A549 (cell line): Measurements from ENCODE around the gene RHBG. TPM values are rescaled to one million over a fixed set of nuclear protein-coding genes. Genes with fewer than 3 reads are reported as not detected.

Experiments used
- ATAC-seq, 2 experiments: fragments of 200-7000 bp in 1 of 2; fragments of >200 bp in 1 of 2; cut with Nextera tagmentation in 1 of 2; cut with Tn5 transposase in 1 of 2; 3 replicates each; pipeline versions ENCODE4 v1.8.0 to v1.9.1; 2018 to 2020; ENCODE audit warnings: mild to moderate bottlenecking in 1 of 2, moderate library complexity in 1 of 2
- CTCF ChIA-PET: fragments of 300-600 bp; sonication (Branson Sonifier 250); formaldehyde crosslinking; extraction: SDS; loops from one replicate; lab custom pipeline; 2021; ENCODE audit warnings: antibody characterized with exemption, inconsistent platforms; lab: Yijun Ruan, JAX
- POLR2A ChIA-PET: fragments of 350-600 bp; formaldehyde crosslinking; extraction: SDS; loops from one replicate; lab custom pipeline; 2021; ENCODE audit warnings: antibody characterized with exemption, inconsistent platforms; lab: Yijun Ruan, JAX
- DNase-seq, 2 experiments: peaks; one replicate each; pipeline versions ENCODE4 v3.0.0 to v3.0.0-alpha.2; 2011 to 2016; ENCODE audit warnings: low read depth in 1 of 2, low spot score in 1 of 2
- FAIRE-seq: peaks from 2 replicates; lab custom pipeline; 2011; peaks lifted over from hg19 to GRCh38; lab: Jason Lieb, UNC
- H3K27ac ChIP-seq, 2 experiments: fragments of >200 bp; sonication (Bioruptor Twin); formaldehyde crosslinking; 3 replicates each; pipeline ENCODE4 v1.5.1; 2016 to 2017
- H3K4me1 ChIP-seq: fragments of >200 bp; sonication (Bioruptor Twin); formaldehyde crosslinking; 3 replicates; pipeline ENCODE4 v1.6.1; 2016
- H3K4me2 ChIP-seq: fragments of >200 bp; sonication (Bioruptor Twin); formaldehyde crosslinking; 3 replicates; pipeline ENCODE4 v1.6.1; 2016
- H3K4me3 ChIP-seq: fragments of >200 bp; sonication (Bioruptor Twin); formaldehyde crosslinking; 3 replicates; pipeline ENCODE4 v1.5.1; 2016
- H3K9me3 ChIP-seq: fragments of >200 bp; sonication (Bioruptor Twin); formaldehyde crosslinking; 3 replicates; pipeline ENCODE4 v1.6.1; 2016
- ATOH8 ChIP-seq: fragments of 250-450 bp; sonication (Bioruptor Pico); IDR thresholded peaks from 2 replicates; pipeline ENCODE4 v1.5.0; 2020; ENCODE audit warnings: low read depth, mild to moderate bottlenecking, moderate library complexity
- CEBPB ChIP-seq, 2 experiments: fragments of >200 bp in 1 of 2; sonication (Bioruptor Twin) in 1 of 2; formaldehyde crosslinking in 1 of 2; IDR thresholded peaks; 2 replicates each; pipeline ENCODE4 v1.6.1; 2012 to 2016
- ELK1 ChIP-seq: fragments of 150-350 bp; IDR thresholded peaks from 2 replicates; pipeline ENCODE4 v1.6.1; 2014; ENCODE audit warnings: low read depth, mild to moderate bottlenecking, low read length
- FOXS1 ChIP-seq: fragments of 250-450 bp; sonication (Bioruptor Pico); IDR thresholded peaks from 2 replicates; pipeline ENCODE4 v1.5.0; 2020; ENCODE audit warnings: mild to moderate bottlenecking, moderate library complexity
- HOXB5 ChIP-seq: fragments of 250-450 bp; sonication (Bioruptor Pico); IDR thresholded peaks from 2 replicates; pipeline ENCODE4 v1.5.0; 2020; ENCODE audit warnings: mild to moderate bottlenecking, moderate library complexity
- KDM5A ChIP-seq: fragments of 200-600 bp; sonication (generic); IDR thresholded peaks from 2 replicates; pipeline ENCODE4 v1.6.1; 2016; ENCODE audit warnings: antibody characterized with exemption, mild to moderate bottlenecking
- NR3C1 ChIP-seq: fragments of >200 bp; sonication (Bioruptor Twin); formaldehyde crosslinking; IDR thresholded peaks from 3 replicates; pipeline ENCODE4 v1.6.1; 2017
- PBX3 ChIP-seq: IDR thresholded peaks from 2 replicates; pipeline ENCODE4 v1.6.1; 2012
- POLR2AphosphoS2 ChIP-seq: conservative IDR thresholded peaks from 2 replicates; pipeline ENCODE4 v1.6.1; 2012; ENCODE audit warnings: low read length, improper control_type of control experiment, inconsistent platforms
- RAD21 ChIP-seq, 2 experiments: fragments of >200 bp in 1 of 2; sonication (Bioruptor Twin) in 1 of 2; formaldehyde crosslinking in 1 of 2; IDR thresholded peaks in 1 of 2; conservative IDR thresholded peaks in 1 of 2; 2 replicates in 1 of 2; 3 replicates in 1 of 2; pipeline ENCODE4 v1.6.1; 2012 to 2018; ENCODE audit warnings: inconsistent platforms in 1 of 2
- REST ChIP-seq: fragments of 200-600 bp; sonication (generic); IDR thresholded peaks from 2 replicates; pipeline ENCODE4 v1.6.1; 2016; ENCODE audit warnings: antibody characterized with exemption, mild to moderate bottlenecking, moderate library complexity
- RNF2 ChIP-seq: fragments of 200-600 bp; sonication (generic); IDR thresholded peaks from 2 replicates; pipeline ENCODE4 v1.6.1; 2016; ENCODE audit warnings: low read depth, mild to moderate bottlenecking, antibody characterized with exemption, moderate library complexity, borderline replicate concordance
- SMC3 ChIP-seq: fragments of >200 bp; sonication (Bioruptor Twin); formaldehyde crosslinking; IDR thresholded peaks from 3 replicates; pipeline ENCODE4 v1.6.1; 2018; ENCODE audit warnings: inconsistent platforms
- SREBF2 ChIP-seq: fragments of 450-650 bp; IDR thresholded peaks from 2 replicates; pipeline ENCODE4 v1.6.1; 2014; ENCODE audit warnings: mild to moderate bottlenecking, moderate library complexity
- USF2 ChIP-seq: fragments of 450-650 bp; IDR thresholded peaks from 2 replicates; pipeline ENCODE4 v1.6.1; 2014; ENCODE audit warnings: antibody characterized with exemption
- WGBS: methylation state at CpG from one replicate; pipeline ENCODE4 v1.1.6; 2017; ENCODE audit errors: missing lambda C conversion rate; 5-methylcytosine and 5-hydroxymethylcytosine counted together
- polyA plus RNA-seq, 4 experiments: library from polyadenylated mRNA; depleted of rRNA in 3 of 4; stranded (reverse); fragments of >200 nt; fragmentation: RNase III in 1 of 4; extraction: RNeasy Plus Mini Kit Qiagen cat#74134 plus additional on column Dnase treatment in 1 of 4; gene quantifications; 2 replicates in 3 of 4; 3 replicates in 1 of 4; pipeline ENCODE4 v1.2.3, GENCODE V29; 2011 to 2017
- small RNA-seq, 6 experiments: library from RNA; depleted of rRNA; stranded (forward); fragments of <200 nt; gene quantifications; one replicate each; pipeline ENCODE3, GENCODE V24; 2012

RHBG gene
- polyA plus RNA-seq, 2 of the 4 experiments (the other 2 are of a cell fraction): 0.06 TPM; not detected in 1

GRCh38 chr1:156433602-156434001, 64.6 kb downstream of the RHBG start:
- DNase-seq (no peak), ATAC-seq (no peak; a peak in 1 of 6 replicates), FAIRE-seq (no peak)
- H3K9me3 ChIP-seq: no peaks in the 10 kb centered on the region
- H3K27ac ChIP-seq: no peak overlapping the region
- H3K4me2 ChIP-seq: no peak overlapping the region
- WGBS: 88% methylated on average over 1 of the region's 1 CpG
- POLR2A ChIA-PET: no interaction called here
- no peak for TF ChIP-seq FOXS1 (CRISPR knock-in tag)
- TF ChIP-seq REST: no peak
- TF ChIP-seq NR3C1: no peak
- TF ChIP-seq SMC3: no peak
- no peak for TF ChIP-seq SREBF2
- no peak for TF ChIP-seq RNF2
- no peak for TF ChIP-seq RAD21 (conservative IDR thresholded peaks at IDR 0.05 in 1 of 2, IDR thresholded peaks at IDR 0.05 in 1 of 2)
- TF ChIP-seq ATOH8: no peak
- TF ChIP-seq CEBPB (IDR thresholded peaks at IDR 0.05): no peak
- TF ChIP-seq ELK1: no peak
- no peak for TF ChIP-seq PBX3
- no peak for TF ChIP-seq POLR2AphosphoS2
- TF ChIP-seq HOXB5: no peak
- no peak for TF ChIP-seq USF2
- TF ChIP-seq KDM5A: no peak
- no peaks in the 10 kb centered on the region for H3K4me1 ChIP-seq
- CTCF ChIA-PET: interaction anchor here (0.6 to 10.4 kb wide), 8 partner anchors 9 to 167 kb away, joined by 3 to 146 read pairs (median 6); no protein-coding TSS in a partner anchor
- H3K4me3 ChIP-seq: no peak overlapping the region

Small RNA genes lying within 50 kb of the gene (small RNA-seq; reads per million reads assigned to genes)
- 0 to 4.7 (median 0.10) reads per million in 6 experiments for gene MIR9-1

Other genes starting within 250 kb of the RHBG start
- gene SEMA4A, start 215.6 kb upstream of the RHBG start, polyA plus RNA-seq (2011; rRNA removed): 0.27 and 0.37 TPM in 2 replicates
- gene SEMA4A, start 215.6 kb upstream of the RHBG start, polyA plus RNA-seq (2017; fragmentation: RNase III; extraction: RNeasy Plus Mini Kit Qiagen cat#74134 plus additional on column Dnase treatment): 0.04 to 0.09 TPM (median 0.07 TPM) in 3 replicates
- gene SLC25A44, start 175.1 kb upstream of the RHBG start, polyA plus RNA-seq (2011; rRNA removed): 30.7 and 38.8 TPM in 2 replicates
- gene SLC25A44, start 175.1 kb upstream of the RHBG start, polyA plus RNA-seq (2017; fragmentation: RNase III; extraction: RNeasy Plus Mini Kit Qiagen cat#74134 plus additional on column Dnase treatment): 22.7 to 25.1 TPM (median 23.1 TPM) in 3 replicates
- 61.4 and 63.9 TPM in 2 replicates for gene PMF1, start 156.2 kb upstream of the RHBG start, polyA plus RNA-seq (2011; rRNA removed)
- 57.7 to 59.8 TPM (median 59.4 TPM) in 3 replicates for gene PMF1, start 156.2 kb upstream of the RHBG start, polyA plus RNA-seq (2017; fragmentation: RNase III; extraction: RNeasy Plus Mini Kit Qiagen cat#74134 plus additional on column Dnase treatment)
- gene BGLAP, start 127.0 kb upstream of the RHBG start, polyA plus RNA-seq (2011; rRNA removed): 0.12 and 0.42 TPM in 2 replicates
- 0.23 to 0.30 TPM in 2 of 3 replicates, not detected in the other for gene BGLAP, start 127.0 kb upstream of the RHBG start, polyA plus RNA-seq (2017; fragmentation: RNase III; extraction: RNeasy Plus Mini Kit Qiagen cat#74134 plus additional on column Dnase treatment)
- 2.4 and 2.8 TPM in 2 replicates for gene PAQR6, start 121.2 kb upstream of the RHBG start, polyA plus RNA-seq (2011; rRNA removed)
- gene PAQR6, start 121.2 kb upstream of the RHBG start, polyA plus RNA-seq (2017; fragmentation: RNase III; extraction: RNeasy Plus Mini Kit Qiagen cat#74134 plus additional on column Dnase treatment): 5.6 to 10.6 TPM (median 8.6 TPM) in 3 replicates
- gene SMG5, start 86.4 kb upstream of the RHBG start, polyA plus RNA-seq (2011; rRNA removed): 25.6 and 38.0 TPM in 2 replicates
- 46.4 to 51.5 TPM (median 48.7 TPM) in 3 replicates for gene SMG5, start 86.4 kb upstream of the RHBG start, polyA plus RNA-seq (2017; fragmentation: RNase III; extraction: RNeasy Plus Mini Kit Qiagen cat#74134 plus additional on column Dnase treatment)
- gene TMEM79, start 84.9 kb upstream of the RHBG start, polyA plus RNA-seq (2011; rRNA removed): 7.2 and 7.5 TPM in 2 replicates
- gene TMEM79, start 84.9 kb upstream of the RHBG start, polyA plus RNA-seq (2017; fragmentation: RNase III; extraction: RNeasy Plus Mini Kit Qiagen cat#74134 plus additional on column Dnase treatment): 5.7 to 6.3 TPM (median 6.3 TPM) in 3 replicates
- 12.4 and 16.9 TPM in 2 replicates for gene GLMP, start 73.5 kb upstream of the RHBG start, polyA plus RNA-seq (2011; rRNA removed)
- gene GLMP, start 73.5 kb upstream of the RHBG start, polyA plus RNA-seq (2017; fragmentation: RNase III; extraction: RNeasy Plus Mini Kit Qiagen cat#74134 plus additional on column Dnase treatment): 23.0 to 32.5 TPM (median 29.0 TPM) in 3 replicates
- not detected in 2 replicates for gene VHLL, start 69.9 kb upstream of the RHBG start, polyA plus RNA-seq (2011; rRNA removed)
- gene VHLL, start 69.9 kb upstream of the RHBG start, polyA plus RNA-seq (2017; fragmentation: RNase III; extraction: RNeasy Plus Mini Kit Qiagen cat#74134 plus additional on column Dnase treatment): not detected in 3 replicates
- gene CCT3, start 30.9 kb upstream of the RHBG start, polyA plus RNA-seq (2011; rRNA removed): 528 and 530 TPM in 2 replicates
- 804 to 909 TPM (median 824 TPM) in 3 replicates for gene CCT3, start 30.9 kb upstream of the RHBG start, polyA plus RNA-seq (2017; fragmentation: RNase III; extraction: RNeasy Plus Mini Kit Qiagen cat#74134 plus additional on column Dnase treatment)
- gene TSACC, start 30.7 kb upstream of the RHBG start, polyA plus RNA-seq (2011; rRNA removed): 3.9 and 4.7 TPM in 2 replicates
- 2.6 to 3.2 TPM (median 3.0 TPM) in 3 replicates for gene TSACC, start 30.7 kb upstream of the RHBG start, polyA plus RNA-seq (2017; fragmentation: RNase III; extraction: RNeasy Plus Mini Kit Qiagen cat#74134 plus additional on column Dnase treatment)
- 16.8 and 20.8 TPM in 2 replicates for gene MEF2D, start 131.6 kb downstream of the RHBG start, polyA plus RNA-seq (2011; rRNA removed)
- 20.7 to 23.4 TPM (median 22.8 TPM) in 3 replicates for gene MEF2D, start 131.6 kb downstream of the RHBG start, polyA plus RNA-seq (2017; fragmentation: RNase III; extraction: RNeasy Plus Mini Kit Qiagen cat#74134 plus additional on column Dnase treatment)
- gene IQGAP3, start 203.4 kb downstream of the RHBG start, polyA plus RNA-seq (2011; rRNA removed): 15.4 and 15.6 TPM in 2 replicates
- gene IQGAP3, start 203.4 kb downstream of the RHBG start, polyA plus RNA-seq (2017; fragmentation: RNase III; extraction: RNeasy Plus Mini Kit Qiagen cat#74134 plus additional on column Dnase treatment): 16.0 to 17.0 TPM (median 17.0 TPM) in 3 replicates
- not detected in 2 replicates for gene TTC24, start 210.5 kb downstream of the RHBG start, polyA plus RNA-seq (2011; rRNA removed)
- not detected in 3 replicates for gene TTC24, start 210.5 kb downstream of the RHBG start, polyA plus RNA-seq (2017; fragmentation: RNase III; extraction: RNeasy Plus Mini Kit Qiagen cat#74134 plus additional on column Dnase treatment)
- 81.4 and 109 TPM in 2 replicates for gene NAXE, start 222.6 kb downstream of the RHBG start, polyA plus RNA-seq (2011; rRNA removed)
- 108 to 119 TPM (median 116 TPM) in 3 replicates for gene NAXE, start 222.6 kb downstream of the RHBG start, polyA plus RNA-seq (2017; fragmentation: RNase III; extraction: RNeasy Plus Mini Kit Qiagen cat#74134 plus additional on column Dnase treatment)
- gene GPATCH4, start 232.3 kb downstream of the RHBG start, polyA plus RNA-seq (2011; rRNA removed): 68.1 and 76.1 TPM in 2 replicates
- gene GPATCH4, start 232.3 kb downstream of the RHBG start, polyA plus RNA-seq (2017; fragmentation: RNase III; extraction: RNeasy Plus Mini Kit Qiagen cat#74134 plus additional on column Dnase treatment): 85.2 to 94.7 TPM (median 85.3 TPM) in 3 replicates